ENCODE measurements around the gene C16orf89. TPM values are rescaled to one million over a fixed set of nuclear protein-coding genes. Genes with fewer than 3 reads are reported as not detected.

C16orf89 gene
- total RNA-seq, 1 experiment from 2014 or later: 0.49 TPM

GRCh38 chr16:5036228-5037156 is 29.3 kb downstream of the C16orf89 start:
- no peak overlapping the region for H2AFZ ChIP-seq (ENCODE audit: low read depth, low read length, poor library complexity, severe bottlenecking)
- CTCF ChIA-PET: no interaction called here
- no peak overlapping the region for H3K27ac ChIP-seq (ENCODE audit: low read depth, low read length)
- TF ChIP-seq YY1 (IDR thresholded peaks at IDR 0.05; ENCODE audit: extremely low read depth, insufficient replicate concordance, low read depth, low read length) (no peak), SRF (IDR thresholded peaks at IDR 0.05; ENCODE audit: low read depth) (no peak), POLR2A (IDR thresholded peaks at IDR 0.05; ENCODE audit: borderline replicate concordance, extremely low read depth, insufficient read depth, insufficient read length) (no peak), MAX (IDR thresholded peaks at IDR 0.05) (no peak), EZH2phosphoT487 (IDR thresholded peaks at IDR 0.05; ENCODE audit: borderline replicate concordance) (no peak), JUND (IDR thresholded peaks at IDR 0.05) (no peak), RAD21 (IDR thresholded peaks at IDR 0.05; ENCODE audit: low read depth) (no peak), POLR2AphosphoS5 (IDR thresholded peaks at IDR 0.05; ENCODE audit: low read depth, low read length) (no peak), TCF7L2 (IDR thresholded peaks at IDR 0.05; ENCODE audit: borderline replicate concordance, extremely low read depth, insufficient read depth, insufficient read length) (no peak), CBX3 (IDR thresholded peaks at IDR 0.05; ENCODE audit: low read depth) (no peak)
- no peaks in the 10 kb centered on the region for H4K20me1 ChIP-seq (ENCODE audit: insufficient read depth)
- RAD21 ChIA-PET (ENCODE audit: low non-redundant PET in 1 of 2, low total read pairs in 2 of 2, uncharacterized antibody in 2 of 2, unreplicated experiment in 2 of 2): no interaction called here
- no peak for DNase-seq (ENCODE audit: low read depth, low spot score)
- no peaks in the 10 kb centered on the region for H3K27me3 ChIP-seq (ENCODE audit: insufficient read depth, low read length)
- ATAC-seq: no peak
- H3K79me2 ChIP-seq (ENCODE audit: insufficient read depth, low read length): 0 out of 2 replicates have a peak, but pooled peaks cover 6% of the 10 kb centered on the region
- no peak overlapping the region for H3K4me2 ChIP-seq (ENCODE audit: low read length)
- no peaks in the 10 kb centered on the region for H3K9me3 ChIP-seq (ENCODE audit: control insufficient read depth in 1 of 2, insufficient read depth in 1 of 2, low read depth in 1 of 2, low read length in 2 of 2)
- POLR2A ChIA-PET: no interaction called here
- peaks cover 15 to 38% of the 10 kb centered on the region in 2 experiments for H3K4me1 ChIP-seq (ENCODE audit: control insufficient read depth in 1 of 2, insufficient read depth in 2 of 2, low read length in 2 of 2)
- no peaks in the 10 kb centered on the region for H3K36me3 ChIP-seq (ENCODE audit: control insufficient read depth in 1 of 2, insufficient read depth in 2 of 2, low read length in 2 of 2)
- H3K9me2 ChIP-seq (ENCODE audit: insufficient read depth): no peaks in the 10 kb centered on the region
- no peak overlapping the region for H3K9ac ChIP-seq (ENCODE audit: low read length)
- no TSS peak for BruUV-seq (replicated peaks)
- intact Hi-C loops (cut with micrococcal nuclease): no loop called here
- no peak overlapping the region for H3K4me3 ChIP-seq (replicated peaks in 1 of 2; ENCODE audit: low read depth in 1 of 2, low read length in 2 of 2)

GRCh38 chr16:5035909-5036227 is 29.9 kb downstream of the C16orf89 start:
- H3K27ac ChIP-seq (ENCODE audit: low read depth, low read length): no peak overlapping the region
- ChIA-PET RAD21 (ENCODE audit: low non-redundant PET in 1 of 2, low total read pairs in 2 of 2, uncharacterized antibody in 2 of 2, unreplicated experiment in 2 of 2) (no interaction called here), CTCF (no interaction called here), POLR2A (no interaction called here)
- no peaks in the 10 kb centered on the region for H3K27me3 ChIP-seq (ENCODE audit: insufficient read depth, low read length)
- no peaks in the 10 kb centered on the region for H4K20me1 ChIP-seq (ENCODE audit: insufficient read depth)
- H3K9me2 ChIP-seq (ENCODE audit: insufficient read depth): no peaks in the 10 kb centered on the region
- H3K4me3 ChIP-seq (replicated peaks in 1 of 2; ENCODE audit: low read depth in 1 of 2, low read length in 2 of 2): no peak overlapping the region
- H2AFZ ChIP-seq (ENCODE audit: low read depth, low read length, poor library complexity, severe bottlenecking): no peak overlapping the region
- no peak for DNase-seq (ENCODE audit: low read depth, low spot score)
- H3K4me1 ChIP-seq (ENCODE audit: control insufficient read depth in 1 of 2, insufficient read depth in 2 of 2, low read length in 2 of 2): peaks cover 10 to 32% of the 10 kb centered on the region in 2 experiments; a peak in 3 of 4 replicates
- BruUV-seq (replicated peaks): no TSS peak
- no peak overlapping the region for H3K4me2 ChIP-seq (ENCODE audit: low read length)
- no peak overlapping the region for H3K9ac ChIP-seq (ENCODE audit: low read length)
- 0 out of 2 replicates have a peak, but pooled peaks cover 6% of the 10 kb centered on the region for H3K79me2 ChIP-seq (ENCODE audit: insufficient read depth, low read length)
- no peak for ATAC-seq
- no peaks in the 10 kb centered on the region for H3K36me3 ChIP-seq (ENCODE audit: control insufficient read depth in 1 of 2, insufficient read depth in 2 of 2, low read length in 2 of 2)
- no peaks in the 10 kb centered on the region for H3K9me3 ChIP-seq (ENCODE audit: control insufficient read depth in 1 of 2, insufficient read depth in 1 of 2, low read depth in 1 of 2, low read length in 2 of 2)
- intact Hi-C loops (cut with micrococcal nuclease): no loop called here
- TF ChIP-seq JUND (IDR thresholded peaks at IDR 0.05) (no peak), SP1 (IDR thresholded peaks at IDR 0.05; ENCODE audit: low read depth) (no peak), RAD21 (IDR thresholded peaks at IDR 0.05; ENCODE audit: low read depth) (no peak), ELF1 (IDR thresholded peaks at IDR 0.05; ENCODE audit: borderline replicate concordance, low read depth) (no peak), CTCF (IDR thresholded peaks at IDR 0.05 in 2 of 3, conservative IDR thresholded peaks at IDR 0.05 in 1 of 3; ENCODE audit: borderline replicate concordance in 1 of 3, insufficient read depth in 1 of 3, low read depth in 2 of 3, low read length in 2 of 3) (no peak), ATF3 (IDR thresholded peaks at IDR 0.05) (no peak), POLR2A (IDR thresholded peaks at IDR 0.05; ENCODE audit: borderline replicate concordance, extremely low read depth, insufficient read depth, insufficient read length) (no peak), ZNF274 (IDR thresholded peaks at IDR 0.05; ENCODE audit: low read depth, low read length) (no peak)
